CD14-positive monocyte (primary cell): ENCODE results near the gene EIF4E1B. TPM values are rescaled to one million over a fixed set of nuclear protein-coding genes. Genes with fewer than 3 reads are reported as not detected.

Experiments
- DNase-seq, 3 donors: peaks; one replicate each; pipeline ENCODE4 v3.0.0-alpha.2; 2011 to 2022
- H2AFZ ChIP-seq: 2 replicates; pipeline ENCODE4 v1.6.0; 2012; ENCODE audit warnings: mild to moderate bottlenecking, low read depth, low read length, inconsistent platforms; ENCODE audit not compliant: insufficient read depth, poor library complexity, severe bottlenecking
- H3K27ac ChIP-seq, 2 donors: 1 replicate in 1 of 2; 2 replicates in 1 of 2; pipeline ENCODE4 v1.5.1; 2012 to 2013; ENCODE audit warnings: low read length in 2 of 2, control low read depth in 1 of 2, inconsistent platforms in 1 of 2, low read depth in 1 of 2, mild to moderate bottlenecking in 1 of 2
- H3K27me3 ChIP-seq, 2 donors: one replicate each; pipeline versions ENCODE4 v1.6.0 to v1.6.1; 2011 to 2013; ENCODE audit warnings: low read length in 2 of 2; ENCODE audit not compliant: control insufficient read depth in 2 of 2, insufficient read depth in 2 of 2
- H3K36me3 ChIP-seq, 2 donors: replicated peaks in 1 of 2; 1 replicate in 1 of 2; 2 replicates in 1 of 2; pipeline versions ENCODE4 v1.5.1 to v1.6.1; 2012 to 2013; ENCODE audit warnings: low read length in 2 of 2, control low read depth in 1 of 2, inconsistent platforms in 1 of 2, mild to moderate bottlenecking in 1 of 2; ENCODE audit not compliant: insufficient read depth in 2 of 2, control insufficient read depth in 1 of 2
- H3K4me1 ChIP-seq, 2 donors: 1 replicate in 1 of 2; 2 replicates in 1 of 2; pipeline versions ENCODE4 v1.5.1 to v1.6.1; 2012 to 2013; ENCODE audit warnings: low read length in 2 of 2, control low read depth in 1 of 2, inconsistent platforms in 1 of 2, mild to moderate bottlenecking in 1 of 2, moderate library complexity in 1 of 2; ENCODE audit not compliant: insufficient read depth in 2 of 2, control insufficient read depth in 1 of 2
- H3K4me2 ChIP-seq: replicated peaks from 2 replicates; pipeline ENCODE3; 2012; ENCODE audit warnings: low read length, moderate library complexity, mild to moderate bottlenecking; ENCODE audit not compliant: poor library complexity, severe bottlenecking; ENCODE audit errors: extremely low read depth
- H3K4me3 ChIP-seq, 3 experiments: fragments of 200-600 bp in 1 of 3; sonication (generic) in 1 of 3; replicated peaks in 1 of 3; 1 replicate in 2 of 3; 2 replicates in 1 of 3; pipeline ENCODE4 v1.5.1; 2011 to 2013; ENCODE audit warnings: low read length in 3 of 3, mild to moderate bottlenecking in 3 of 3, control low read depth in 2 of 3, low read depth in 2 of 3, inconsistent platforms in 1 of 3, moderate library complexity in 1 of 3
- H3K79me2 ChIP-seq: 2 replicates; pipeline ENCODE4 v1.6.0; 2012; ENCODE audit warnings: mild to moderate bottlenecking, control low read depth, inconsistent platforms, low read length, moderate library complexity; ENCODE audit not compliant: insufficient read depth
- H3K9ac ChIP-seq: 2 replicates; pipeline ENCODE4 v1.6.0; 2017; ENCODE audit warnings: low read length, mild to moderate bottlenecking; ENCODE audit not compliant: insufficient read depth, poor library complexity, severe bottlenecking
- H3K9me3 ChIP-seq, 2 donors: replicated peaks in 1 of 2; 1 replicate in 1 of 2; 2 replicates in 1 of 2; pipeline versions ENCODE4 v1.5.1 to v1.6.1; 2012 to 2013; ENCODE audit warnings: low read length in 2 of 2, control low read depth in 1 of 2; ENCODE audit not compliant: control insufficient read depth in 1 of 2, insufficient read depth in 1 of 2
- H4K20me1 ChIP-seq: 2 replicates; pipeline ENCODE4 v1.6.0; 2012; ENCODE audit warnings: mild to moderate bottlenecking, low read length, control low read depth, moderate library complexity; ENCODE audit not compliant: insufficient read depth
- H3K27ac Mint-ChIP-seq, 7 donors: one replicate each; pipeline ENCODE4 v1.8.0; 2020; ENCODE audit warnings: mild to moderate bottlenecking in 7 of 7, mixed read lengths in 7 of 7, moderate library complexity in 6 of 7, inconsistent platforms in 2 of 7
- H3K27me3 Mint-ChIP-seq, 3 donors: one replicate each; pipeline ENCODE4 v1.8.0; 2021 to 2022; ENCODE audit warnings: low read depth in 3 of 3, mild to moderate bottlenecking in 3 of 3, mixed read lengths in 3 of 3, moderate library complexity in 3 of 3, inconsistent platforms in 1 of 3
- H3K36me3 Mint-ChIP-seq, 2 donors: one replicate each; pipeline ENCODE4 v1.8.0; 2020; ENCODE audit warnings: mixed read lengths in 2 of 2, inconsistent platforms in 1 of 2, mild to moderate bottlenecking in 1 of 2
- H3K4me1 Mint-ChIP-seq: one replicate; pipeline ENCODE4 v1.8.0; 2020; ENCODE audit warnings: mild to moderate bottlenecking, mixed read lengths
- H3K4me3 Mint-ChIP-seq, 2 donors: one replicate each; pipeline ENCODE4 v1.8.0; 2020; ENCODE audit warnings: mild to moderate bottlenecking in 2 of 2, mixed read lengths in 2 of 2, moderate library complexity in 1 of 2
- H3K9me3 Mint-ChIP-seq, 7 donors: one replicate each; pipeline ENCODE4 v1.8.0; 2020 to 2022; ENCODE audit warnings: mixed read lengths in 7 of 7, mild to moderate bottlenecking in 6 of 7, moderate library complexity in 6 of 7, inconsistent platforms in 2 of 7
- CTCF ChIP-seq: fragments of 200-600 bp; IDR thresholded peaks from one replicate; pipeline ENCODE4 v1.8.0; 2022; ENCODE audit warnings: antibody characterized with exemption, mild to moderate bottlenecking
- WGBS: methylation state at CpG from one replicate; pipeline ENCODE4 v1.1.5; 2013; ENCODE audit warnings: missing lambda C conversion rate; ENCODE audit not compliant: insufficient coverage; 5-methylcytosine and 5-hydroxymethylcytosine counted together
- intact Hi-C, 2 donors: fragments of 100-400 bp; cut with micrococcal nuclease; formaldehyde crosslinking; loops; one replicate each; pipeline versions ENCODE4 v1.15.0 to v1.15.1; 2023
- polyA plus RNA-seq, 3 donors: library from polyadenylated mRNA; depleted of rRNA in 1 of 3; unstranded in 2 of 3; stranded (reverse) in 1 of 3; fragments of 300-500 nt in 2 of 3; fragments of >200 nt in 1 of 3; fragmentation: Illumina TruSeq in 2 of 3; gene quantifications; 1 replicate in 2 of 3; 2 replicates in 1 of 3; pipeline ENCODE4 v1.2.3, GENCODE V29; 2012 to 2021

EIF4E1B gene
- polyA plus RNA-seq, 3 donors = not detected

- no peak overlapping the region for H3K27ac Mint-ChIP-seq
- no peak overlapping the region for H3K27ac ChIP-seq
- no peaks in the 10 kb centered on the region for H3K9me3 Mint-ChIP-seq
- 58% methylated on average over 10 of the region's 10 CpGs for WGBS
- no peak overlapping the region for H3K4me3 ChIP-seq
- DNase-seq = no peak
- intact Hi-C loops = no loop called here
- H3K79me2 ChIP-seq = no peaks in the 10 kb centered on the region
- TF ChIP-seq CTCF = no peak
- no peaks in the 10 kb centered on the region for H3K36me3 ChIP-seq
- H3K4me2 ChIP-seq = no peak overlapping the region
- H3K4me1 ChIP-seq = no peaks in the 10 kb centered on the region
- no peak overlapping the region for H3K9ac ChIP-seq
- no peaks in the 10 kb centered on the region for H3K4me1 Mint-ChIP-seq
- peaks cover 48 to 63% (median 52%) of the 10 kb centered on the region in 3 donors for H3K27me3 Mint-ChIP-seq
- no peak overlapping the region for H3K4me3 Mint-ChIP-seq
- H3K9me3 ChIP-seq = peaks cover 0 to 4% of the 10 kb centered on the region in 2 donors
- peaks cover 5 to 34% of the 10 kb centered on the region in 2 donors for H3K27me3 ChIP-seq
- H4K20me1 ChIP-seq = no peaks in the 10 kb centered on the region
- no peaks in the 10 kb centered on the region for H3K36me3 Mint-ChIP-seq
- no peak overlapping the region for H2AFZ ChIP-seq
Measured at GRCh38 chr5:176676361-176676824, 45.9 kb downstream of the EIF4E1B start.

GRCh38 chr5:176677209-176677939 is 46.9 kb downstream of the EIF4E1B start:
- Mint-ChIP-seq H3K27me3 (peaks cover 54 to 65% (median 61%) of the 10 kb centered on the region in 3 donors), H3K4me3 (peak overlapping the region in 1 of 2 donors; percentile 54), H3K9me3 (peaks cover 0 to 1% (median 0%) of the 10 kb centered on the region in 7 donors), H3K4me1 (no peaks in the 10 kb centered on the region), H3K36me3 (no peaks in the 10 kb centered on the region), H3K27ac (peak overlapping the region in 1 of 7 donors; percentile 66)
- Histone ChIP-seq H3K9me3 (peaks cover 0 to 4% of the 10 kb centered on the region in 2 donors), H3K27ac (no peak overlapping the region), H2AFZ (no peak overlapping the region), H3K27me3 (peaks cover 10 to 42% of the 10 kb centered on the region in 2 donors), H3K9ac (no peak overlapping the region), H3K4me1 (no peaks in the 10 kb centered on the region), H4K20me1 (no peaks in the 10 kb centered on the region), H3K4me2 (no peak overlapping the region), H3K36me3 (no peaks in the 10 kb centered on the region), H3K79me2 (no peaks in the 10 kb centered on the region), H3K4me3 (no peak overlapping the region)
- intact Hi-C loops = no loop called here
- WGBS = 74% methylated on average over 10 of the region's 12 CpGs
- no peak for DNase-seq
- no peak for TF ChIP-seq CTCF
